Uterus (tissue), 2 donors: ENCODE data around the gene ACOXL.

Source experiments
- CTCF ChIP-seq, 4 experiments: fragments of 200-600 bp in 2 of 4; fragments of 450-650 bp in 2 of 4; sonication (generic) in 2 of 4; IDR thresholded peaks; one replicate each; pipeline ENCODE4 v1.5.1; 2016 to 2019; ENCODE audit warnings: antibody characterized with exemption in 4 of 4, mild to moderate bottlenecking in 2 of 4, moderate library complexity in 1 of 4
- POLR2A ChIP-seq, 2 donors: fragments of 450-650 bp; IDR thresholded peaks; one replicate each; pipeline ENCODE4 v1.6.1; 2016; ENCODE audit warnings: antibody characterized with exemption in 2 of 2, mild to moderate bottlenecking in 1 of 2, moderate library complexity in 1 of 2

- TF ChIP-seq CTCF (IDR thresholded peaks at IDR 0.05) (no peak), POLR2A (IDR thresholded peaks at IDR 0.05) (no peak)
These were observed 144.9 kb downstream of the ACOXL start for GRCh38 chr2:110877031-110877827.
